K562 (cell line): ENCODE results near the gene BBC3. TPM values are rescaled to one million over a fixed set of nuclear protein-coding genes. Genes with fewer than 3 reads are reported as not detected.

Experiments used
- AFF4 ChIP-seq: sonication (generic); formaldehyde crosslinking; IDR thresholded peaks from 2 replicates; pipeline ENCODE4 v1.8.0; 2023; ENCODE audit warnings: mild to moderate bottlenecking, missing genetic modification reagents
- EWSR1 ChIP-seq: fragments of 450-650 bp; IDR thresholded peaks from 2 replicates; pipeline ENCODE4 v1.6.1; 2018; ENCODE audit warnings: borderline replicate concordance, mild to moderate bottlenecking, low read depth, moderate library complexity; ENCODE audit not compliant: partially characterized antibody
- FOS ChIP-seq: IDR thresholded peaks from 3 replicates; pipeline ENCODE4 v1.6.1; 2011; ENCODE audit not compliant: insufficient read length; ENCODE audit errors: extremely low read depth
- MBD2 ChIP-seq: sonication (generic); IDR thresholded peaks from 2 replicates; pipeline ENCODE4 v1.6.1; 2016; ENCODE audit warnings: low read depth, borderline replicate concordance
- NFRKB ChIP-seq: fragments of 450-650 bp; IDR thresholded peaks from 2 replicates; pipeline ENCODE4 v1.6.1; 2016; ENCODE audit warnings: low read depth
- NRF1 ChIP-seq, 2 experiments: fragments of 450-650 bp; IDR thresholded peaks in 1 of 2; conservative IDR thresholded peaks in 1 of 2; 2 replicates each; pipeline ENCODE4 v1.6.1; 2014; ENCODE audit warnings: mild to moderate bottlenecking in 2 of 2
- RREB1 ChIP-seq: fragments of 250-450 bp; sonication (Bioruptor Pico); IDR thresholded peaks from 2 replicates; pipeline ENCODE4 v1.4.0; 2020
- SREBF2 ChIP-seq: sonication (generic); formaldehyde crosslinking; IDR thresholded peaks from 2 replicates; pipeline ENCODE4 v1.4.0; 2020; ENCODE audit warnings: mild to moderate bottlenecking, missing genetic modification reagents
- TARDBP ChIP-seq: fragments of 450-650 bp; IDR thresholded peaks from 2 replicates; pipeline ENCODE4 v1.6.1; 2016
- XRCC5 ChIP-seq: fragments of 200-400 bp; formaldehyde crosslinking; IDR thresholded peaks from 2 replicates; pipeline ENCODE4 v1.6.1; 2017; ENCODE audit warnings: low read depth, mild to moderate bottlenecking, low read length
- ZBTB33 ChIP-seq: sonication (generic); formaldehyde crosslinking; IDR thresholded peaks from 2 replicates; pipeline ENCODE4 v1.8.1; 2023; ENCODE audit warnings: mild to moderate bottlenecking, missing genetic modification reagents
- ZFPM2 ChIP-seq: fragments of 250-450 bp; sonication (Bioruptor Pico); IDR thresholded peaks from 2 replicates; pipeline ENCODE4 v1.5.1; 2022; ENCODE audit warnings: mild to moderate bottlenecking
- ZNF24 ChIP-seq: fragments of 450-650 bp; IDR thresholded peaks from 2 replicates; pipeline ENCODE4 v1.6.1; 2016
- ZNF444 ChIP-seq: fragments of 250-450 bp; sonication (Bioruptor Pico); IDR thresholded peaks from 2 replicates; pipeline ENCODE4 v1.4.0; 2020; ENCODE audit warnings: mild to moderate bottlenecking, moderate library complexity
- polyA plus RNA-seq, 8 experiments: library from polyadenylated mRNA; depleted of rRNA in 4 of 8; stranded (reverse) in 5 of 8; unstranded in 3 of 8; fragments of >200 nt; fragmentation: Nextera tagmentation in 2 of 8; fragmentation: Illumina TruSeq in 1 of 8; extraction: Ambion mirVana in 2 of 8; extraction: Trizol in 1 of 8; gene quantifications; 2 replicates each; pipeline versions ENCODE4 v1.2.1 to v1.2.3, GENCODE V29; 2011 to 2014; ENCODE audit warnings: inconsistent platforms in 1 of 8, missing spikeins in 1 of 8
- total RNA-seq, 7 experiments: library from RNA; depleted of rRNA in 6 of 7; stranded (reverse); fragments of >200 nt in 6 of 7; fragmentation: Illumina TruSeq in 2 of 7; extraction: Trizol in 2 of 7; gene quantifications; 2 replicates each; pipeline versions ENCODE4 v1.2.1 to v1.2.3, GENCODE V29; 2011 to 2021; ENCODE audit warnings: low replicate concordance in 1 of 7
- TF ChIP-seq, protein P1 (sequence below): fragments of 450-650 bp; IDR thresholded peaks from 2 replicates; pipeline ENCODE4 v1.6.1; 2016; ENCODE audit warnings: low read depth, mild to moderate bottlenecking, moderate library complexity

The BBC3 gene
- total and polyA plus RNA-seq, 9 of the 15 experiments (the other 6 are each of a cell fraction or from before 2014, with no cell fraction given), result 0.15 to 30.7 (median 4.8) TPM

- TF ChIP-seq SREBF2 (CRISPR knock-in tag) (no peak), MBD2 (peak; percentile 26; the same call in 1 of the 2 replicates), FOS (no peak), ZNF444 (CRISPR knock-in tag) (0 out of 2 replicates have a peak, but pooled peaks have one; percentile 43), TARDBP (peak; percentile 94), NFRKB (peak; percentile 89), EWSR1 (no peak), ZNF24 (0 out of 2 replicates have a peak, but pooled peaks have one; percentile 41), NRF1 (conservative IDR thresholded peaks at IDR 0.05 in 1 of 2, IDR thresholded peaks at IDR 0.05 in 1 of 2) (no peak), ZFPM2 (CRISPR knock-in tag) (no peak), XRCC5 (peak; percentile 53; the same call in 1 of the 2 replicates), AFF4 (CRISPR knock-in tag) (no peak), RREB1 (CRISPR knock-in tag) (no peak), ZBTB33 (CRISPR knock-in tag) (peak; percentile 40; the same call in 1 of the 2 replicates)
- TF ChIP-seq, protein P1, sequence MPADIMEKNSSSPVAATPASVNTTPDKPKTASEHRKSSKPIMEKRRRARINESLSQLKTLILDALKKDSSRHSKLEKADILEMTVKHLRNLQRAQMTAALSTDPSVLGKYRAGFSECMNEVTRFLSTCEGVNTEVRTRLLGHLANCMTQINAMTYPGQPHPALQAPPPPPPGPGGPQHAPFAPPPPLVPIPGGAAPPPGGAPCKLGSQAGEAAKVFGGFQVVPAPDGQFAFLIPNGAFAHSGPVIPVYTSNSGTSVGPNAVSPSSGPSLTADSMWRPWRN, result no peak
These were observed 3.4 kb downstream of the BBC3 start (continued) for GRCh38 chr19:47227352-47228167.
